Measurements from ENCODE around the gene THSD4. TPM values are rescaled to one million over a fixed set of nuclear protein-coding genes. Genes with fewer than 3 reads are reported as not detected.

Gene THSD4
- total and polyA plus RNA-seq, 2 of the 4 experiments (the other 2 are of a cell fraction): 25.5 to 31.1 TPM

DNA sequence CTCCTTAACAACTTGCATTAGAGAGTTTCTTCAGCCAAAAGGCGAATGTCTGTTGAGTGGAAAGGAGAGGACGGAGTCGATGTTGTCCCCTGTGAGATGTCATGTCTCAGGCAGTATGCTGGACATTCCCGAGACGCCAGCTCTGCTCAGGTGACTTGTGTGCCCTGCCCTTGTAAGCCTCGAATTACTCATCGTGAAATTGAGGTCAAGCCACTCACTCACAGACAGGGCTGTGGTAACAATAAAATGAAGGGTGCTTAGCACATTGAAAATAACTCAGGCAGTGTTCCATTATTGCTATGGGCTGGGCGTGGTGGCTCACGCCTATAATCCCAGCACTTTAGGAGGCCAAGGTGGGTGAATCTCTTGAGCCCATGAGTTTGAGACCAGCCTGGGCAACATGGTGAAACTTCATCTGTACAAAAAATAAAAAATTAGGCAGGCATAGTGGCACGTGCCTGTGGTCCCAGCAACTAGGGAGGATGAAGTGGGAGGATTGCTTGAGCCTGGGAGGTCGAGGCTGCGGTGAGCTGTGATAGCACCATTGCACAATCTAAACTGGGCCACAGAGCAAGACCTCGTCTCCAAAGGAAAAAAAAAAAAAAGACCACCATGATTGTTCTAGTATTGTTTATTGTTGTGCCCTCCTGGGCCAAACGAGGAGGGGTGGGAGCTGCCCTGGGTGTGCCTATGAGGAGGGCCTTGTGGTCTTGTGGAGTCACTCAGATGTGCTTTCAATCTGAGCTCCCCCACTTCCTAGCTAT is 214.4 kb downstream of the THSD4 start:
- Histone ChIP-seq H2AK9ac (replicated peaks; ENCODE audit: low read depth, low read length, poor library complexity) (peak overlapping the region; percentile 61), H3K9me3 (ENCODE audit: control insufficient read depth, insufficient read depth, low read length) (no peaks in the 10 kb centered on the region), H3K4me3 (ENCODE audit: insufficient read depth, low read depth, low read length) (no peak overlapping the region), H3K9ac (ENCODE audit: low read depth, low read length) (no peak overlapping the region), H3K36me3 (ENCODE audit: control insufficient read depth, insufficient read depth, low read length) (peaks cover 12% of the 10 kb centered on the region), H2BK20ac (ENCODE audit: low read depth, low read length) (peak overlapping the region; percentile 99), H3K18ac (ENCODE audit: low read depth, low read length) (peak overlapping the region; percentile 99), H2BK5ac (ENCODE audit: low read depth, low read length, poor library complexity, severe bottlenecking) (peak overlapping the region; percentile 99), H3K4ac (ENCODE audit: low read depth, low read length) (peak overlapping the region; percentile 98), H2BK15ac (ENCODE audit: low read depth, low read length) (peak overlapping the region; percentile 99), H3K27ac (ENCODE audit: insufficient read depth, low read length) (peak overlapping the region; percentile 62), H3K9me1 (ENCODE audit: insufficient read depth, low read length) (peaks cover 52% of the 10 kb centered on the region), H3K79me1 (ENCODE audit: low read depth in 1 of 2, low read length in 2 of 2) (peaks cover 32 to 72% of the 10 kb centered on the region in 2 experiments; a peak in 3 of 4 replicates), H3K4me2 (ENCODE audit: low read depth, low read length) (no peak overlapping the region), H3K4me1 (ENCODE audit: control insufficient read depth, insufficient read depth, low read length) (peaks cover 61% of the 10 kb centered on the region), H3K56ac (ENCODE audit: extremely low read depth, insufficient read depth, low read length) (peak overlapping the region; percentile 7; the same call in 1 of the 2 replicates), H2AK5ac (ENCODE audit: low read depth, low read length) (peak overlapping the region; percentile 100), H3K23ac (ENCODE audit: low read depth, low read length) (peak overlapping the region; percentile 53), H4K8ac (ENCODE audit: low read depth in 2 of 2, low read length in 2 of 2) (peak overlapping the region; percentile 95 to 98), H4K20me1 (ENCODE audit: insufficient read depth, low read length) (no peaks in the 10 kb centered on the region), H4K91ac (ENCODE audit: insufficient read depth, low read depth, low read length) (peak overlapping the region; percentile 99), H3K14ac (replicated peaks; ENCODE audit: low read depth, low read length) (peak overlapping the region; percentile 96), H3K27me3 (ENCODE audit: control insufficient read depth, insufficient read depth, low read length) (no peaks in the 10 kb centered on the region), H2AFZ (replicated peaks; ENCODE audit: low read length, poor library complexity) (no peak overlapping the region), H4K5ac (ENCODE audit: low read depth, low read length) (peak overlapping the region; percentile 93), H2BK120ac (ENCODE audit: low read depth, low read length) (peak overlapping the region; percentile 99)
- in situ Hi-C loops (cut with MboI; ENCODE audit: low sequenced_read_pairs) (no loop called here), dilution Hi-C loops (cut with HindIII; ENCODE audit: low sequenced_read_pairs, unreplicated experiment) (no loop called here), intact Hi-C loops (cut with micrococcal nuclease) (loop anchor here (5.0 kb wide), 1 partner anchor 212 kb away; the partner anchor contains the start of gene THSD4)
- no peak for TF ChIP-seq RAD21 (IDR thresholded peaks at IDR 0.05; ENCODE audit: low read length)
- TF ChIP-seq CEBPB (IDR thresholded peaks at IDR 0.05; ENCODE audit: low read depth, low read length): 0 out of 2 replicates have a peak, but pooled peaks have one; percentile 6
- no TSS peak for BruUV-seq (replicated peaks)
- WGBS, 2 experiments (ENCODE audit: extremely low coverage in 2 of 2, insufficient read length in 1 of 2): 90% methylated on average over 2 of the region's 14 CpGs; no CpG with 5 or more reads in 1 of the 2 experiments
- ATAC-seq (ENCODE audit: low read depth) (no peak), DNase-seq (peak; percentile 46)
- ChIA-PET POLR2A (ENCODE audit: unreplicated experiment) (interaction anchor here (0.8 to 1.0 kb wide), 2 partner anchors 116 to 216 kb away, joined by 3 to 4 read pairs; no protein-coding TSS in a partner anchor), CTCF (interaction anchor here (1.7 kb wide), 1 partner anchor 114 kb away, joined by 3 read pairs; no protein-coding TSS in a partner anchor)

Measured in IMR-90 (cell line).